OCI-LY1 (cell line): ENCODE results near the gene MTPN.

Source experiments
- H2AFZ ChIP-seq: fragments of 200-600 bp; sonication (generic), shearing (Covaris generic); 2 replicates; pipeline ENCODE4 v1.6.0; 2014; ENCODE audit warnings: antibody characterized with exemption, mild to moderate bottlenecking, low read length
- H3F3A ChIP-seq: fragments of 200-600 bp; sonication (generic), shearing (Covaris generic); 2 replicates; pipeline ENCODE4 v1.6.0; 2014; ENCODE audit warnings: mild to moderate bottlenecking, antibody characterized with exemption, low read length, moderate library complexity; ENCODE audit not compliant: insufficient read depth
- H3K27ac ChIP-seq: fragments of 200-600 bp; sonication (generic); 2 replicates; pipeline ENCODE4 v1.5.1; 2014; ENCODE audit warnings: low read length, mixed run types, mild to moderate bottlenecking, low read depth; ENCODE audit not compliant: poor library complexity, severe bottlenecking
- H3K27me3 ChIP-seq: fragments of 200-600 bp; sonication (generic); 2 replicates; pipeline ENCODE4 v1.6.0; 2014; ENCODE audit warnings: antibody characterized with exemption, mild to moderate bottlenecking, low read length, moderate library complexity; ENCODE audit not compliant: insufficient read depth
- H3K36me3 ChIP-seq: fragments of 200-600 bp; sonication (generic); 2 replicates; pipeline ENCODE4 v1.6.1; 2014; ENCODE audit warnings: mild to moderate bottlenecking, antibody characterized with exemption, low read length, moderate library complexity, mixed read lengths; ENCODE audit not compliant: insufficient read depth
- H3K4me1 ChIP-seq: fragments of 200-600 bp; sonication (generic); 2 replicates; pipeline ENCODE4 v1.5.1; 2014; ENCODE audit warnings: mild to moderate bottlenecking, low read length, moderate library complexity; ENCODE audit not compliant: insufficient read depth, severe bottlenecking
- H3K4me2 ChIP-seq: fragments of 200-600 bp; sonication (generic), shearing (Covaris generic); 2 replicates; pipeline ENCODE4 v1.6.1; 2014; ENCODE audit warnings: low read length
- H3K4me3 ChIP-seq: fragments of 200-600 bp; sonication (generic); 2 replicates; pipeline ENCODE4 v1.5.1; 2014; ENCODE audit warnings: low read length, low read depth, mild to moderate bottlenecking, mixed read lengths; ENCODE audit not compliant: poor library complexity, severe bottlenecking
- H3K79me2 ChIP-seq: fragments of 200-600 bp; shearing (Covaris generic); 2 replicates; pipeline ENCODE4 v1.6.1; 2016; ENCODE audit warnings: mixed run types, low read length, mixed read lengths; ENCODE audit not compliant: insufficient read depth
- H3K9ac ChIP-seq: fragments of 200-600 bp; sonication (generic), shearing (Covaris generic); 2 replicates; pipeline ENCODE4 v1.6.1; 2014; ENCODE audit warnings: mild to moderate bottlenecking, low read length, mixed read lengths
- H3K9me2 ChIP-seq: fragments of 200-600 bp; sonication (generic), shearing (Covaris generic); 2 replicates; pipeline ENCODE4 v1.6.1; 2014; ENCODE audit warnings: low read depth, mild to moderate bottlenecking, low read length, mixed read lengths
- H3K9me3 ChIP-seq: fragments of 200-600 bp; shearing (Covaris generic); 2 replicates; pipeline ENCODE4 v1.6.1; 2014; ENCODE audit warnings: low read length, mixed read lengths
- H4K20me1 ChIP-seq: fragments of 200-600 bp; sonication (generic), shearing (Covaris generic); 2 replicates; pipeline ENCODE4 v1.6.0; 2016; ENCODE audit warnings: mild to moderate bottlenecking, low read length; ENCODE audit not compliant: insufficient read depth
- CTCF ChIP-seq: fragments of 200-600 bp; sonication (generic), shearing (Covaris generic); IDR thresholded peaks from 2 replicates; pipeline ENCODE4 v1.5.1; 2017; ENCODE audit warnings: mild to moderate bottlenecking, antibody characterized with exemption, low read length, moderate library complexity, mixed read lengths
- EZH2 ChIP-seq: fragments of 200-600 bp; sonication (generic), shearing (Covaris generic); IDR thresholded peaks from 2 replicates; pipeline ENCODE4 v1.8.0; 2017; ENCODE audit warnings: borderline replicate concordance, mixed run types, mild to moderate bottlenecking, antibody characterized with exemption, low read length, moderate library complexity, mixed read lengths

The MTPN gene

GRCh38 chr7:136018104-136018503, 40.9 kb upstream of the MTPN start:
- no peaks in the 10 kb centered on the region for H4K20me1 ChIP-seq
- H3K9ac ChIP-seq, result no peak overlapping the region
- no peak overlapping the region for H3K27ac ChIP-seq
- no peaks in the 10 kb centered on the region for H3K4me1 ChIP-seq
- no peaks in the 10 kb centered on the region for H3F3A ChIP-seq
- H3K9me3 ChIP-seq, result no peaks in the 10 kb centered on the region
- no peaks in the 10 kb centered on the region for H3K79me2 ChIP-seq
- TF ChIP-seq CTCF (no peak), EZH2 (no peak)
- no peak overlapping the region for H3K4me3 ChIP-seq
- no peaks in the 10 kb centered on the region for H3K36me3 ChIP-seq
- H3K4me2 ChIP-seq, result no peak overlapping the region
- H3K9me2 ChIP-seq, result no peaks in the 10 kb centered on the region
- no peaks in the 10 kb centered on the region for H3K27me3 ChIP-seq
- H2AFZ ChIP-seq, result no peak overlapping the region

GRCh38 chr7:136016649-136017395, 39.7 kb upstream of the MTPN start:
- H3K9me2 ChIP-seq, result no peaks in the 10 kb centered on the region
- no peaks in the 10 kb centered on the region for H3K36me3 ChIP-seq
- H3K9me3 ChIP-seq, result no peaks in the 10 kb centered on the region
- no peak overlapping the region for H2AFZ ChIP-seq
- no peak overlapping the region for H3K4me3 ChIP-seq
- H3K27me3 ChIP-seq, result no peaks in the 10 kb centered on the region
- H4K20me1 ChIP-seq, result no peaks in the 10 kb centered on the region
- no peak overlapping the region for H3K4me2 ChIP-seq
- no peaks in the 10 kb centered on the region for H3K4me1 ChIP-seq
- no peak overlapping the region for H3K9ac ChIP-seq
- H3K79me2 ChIP-seq, result no peaks in the 10 kb centered on the region
- no peaks in the 10 kb centered on the region for H3F3A ChIP-seq
- TF ChIP-seq CTCF (no peak), EZH2 (no peak)
- no peak overlapping the region for H3K27ac ChIP-seq

GRCh38 chr7:136015638-136016037, 38.5 kb upstream of the MTPN start:
- H3K36me3 ChIP-seq, result no peaks in the 10 kb centered on the region
- no peak overlapping the region for H3K9ac ChIP-seq
- no peaks in the 10 kb centered on the region for H3K4me1 ChIP-seq
- no peaks in the 10 kb centered on the region for H3K9me3 ChIP-seq
- no peaks in the 10 kb centered on the region for H3K27me3 ChIP-seq
- H2AFZ ChIP-seq, result no peak overlapping the region
- H3K9me2 ChIP-seq, result no peaks in the 10 kb centered on the region
- H3F3A ChIP-seq, result no peaks in the 10 kb centered on the region
- no peaks in the 10 kb centered on the region for H3K79me2 ChIP-seq
- no peak overlapping the region for H3K4me2 ChIP-seq
- H3K27ac ChIP-seq, result no peak overlapping the region
- no peak for TF ChIP-seq CTCF
- no peaks in the 10 kb centered on the region for H4K20me1 ChIP-seq
- no peak overlapping the region for H3K4me3 ChIP-seq
